AG08395 (cell line): Measurements from ENCODE around the gene NID2.

Source experiments
- DNase-seq: peaks from one replicate; pipeline ENCODE4 v3.0.0; 2012; ENCODE audit warnings: mixed read lengths, low spot score

The NID2 gene

GRCh38 chr14:52068615-52069306 is at the start of gene NID2:
TSS of gene NID2 (minus strand) at chr14:52069059. CDS start at chr14:52068994, 65 bp downstream.
- peak; percentile 95 for DNase-seq

- peak; percentile 38 for DNase-seq
Measured at GRCh38 chr14:52117111-52117832, 48.4 kb upstream of the NID2 start.

- no peak for DNase-seq
Measured at GRCh38 chr14:52115286-52115685, 46.4 kb upstream of the NID2 start.

- DNase-seq, result no peak
Measured at GRCh38 chr14:52112336-52113018, 43.6 kb upstream of the NID2 start.

GRCh38 chr14:52111583-52111982 is 42.7 kb upstream of the NID2 start:
- no peak for DNase-seq

GRCh38 chr14:52110441-52111086 is 41.7 kb upstream of the NID2 start:
- DNase-seq, result no peak

- DNase-seq, result no peak
Measured at GRCh38 chr14:52108823-52109222, 40.0 kb upstream of the NID2 start.

- DNase-seq, result no peak
Measured at GRCh38 chr14:52106840-52107239, 38.0 kb upstream of the NID2 start.

GRCh38 chr14:52103416-52103815 is 34.6 kb upstream of the NID2 start:
- no peak for DNase-seq

- no peak for DNase-seq
Measured at GRCh38 chr14:52095794-52096193, 26.9 kb upstream of the NID2 start.

- DNase-seq, result no peak
Measured at GRCh38 chr14:52095336-52095735, 26.5 kb upstream of the NID2 start.

- no peak for DNase-seq
Measured at GRCh38 chr14:52094546-52095271, 25.9 kb upstream of the NID2 start.

- no peak for DNase-seq
Measured at GRCh38 chr14:52091928-52092327, 23.1 kb upstream of the NID2 start.

GRCh38 chr14:52090936-52091335 is 22.1 kb upstream of the NID2 start:
- DNase-seq, result no peak

- DNase-seq, result no peak
Measured at GRCh38 chr14:52089218-52089617, 20.4 kb upstream of the NID2 start.

- peak; percentile 24 for DNase-seq
Measured at GRCh38 chr14:52086711-52087110, 17.9 kb upstream of the NID2 start.

- DNase-seq, result no peak
Measured at GRCh38 chr14:52082903-52083302, 14.0 kb upstream of the NID2 start.

- DNase-seq, result no peak
Measured at GRCh38 chr14:52081964-52082363, 13.1 kb upstream of the NID2 start.

GRCh38 chr14:52080808-52081755 is 12.2 kb upstream of the NID2 start:
- DNase-seq, result peak; percentile 86

GRCh38 chr14:52080158-52080800 is 11.4 kb upstream of the NID2 start:
- DNase-seq, result no peak
